Keratinocyte (primary cell): ENCODE measurements around the gene EME2.

ENCODE experiments used
- CTCF ChIP-seq, 3 experiments: IDR thresholded peaks in 1 of 3; conservative IDR thresholded peaks in 1 of 3; optimal IDR thresholded peaks in 1 of 3; 2 replicates in 2 of 3; 3 replicates in 1 of 3; pipeline versions ENCODE3 to v1.5.1; 2011; ENCODE audit warnings: low read length in 3 of 3, mild to moderate bottlenecking in 3 of 3, moderate library complexity in 2 of 3, control low read depth in 1 of 3, inconsistent platforms in 1 of 3; ENCODE audit not compliant: insufficient read depth in 2 of 3; ENCODE audit errors: extremely low read depth in 1 of 3
- EZH2 ChIP-seq: IDR thresholded peaks from one replicate; pipeline ENCODE4 v1.6.1; 2012; ENCODE audit warnings: inconsistent platforms, mild to moderate bottlenecking, low read length, moderate library complexity

GRCh38 chr16:1822801-1823200 lies 50.2 kb downstream of the EME2 start:
- TF ChIP-seq CTCF (optimal IDR thresholded peaks at IDR 0.05 in 1 of 3, IDR thresholded peaks at IDR 0.05 in 1 of 3, conservative IDR thresholded peaks at IDR 0.05 in 1 of 3; ENCODE audit: extremely low read depth in 1 of 3, insufficient read depth in 2 of 3, low read length in 3 of 3) (no peak), EZH2 (no peak)
